ENCODE data around the gene RPL41.

DNA sequence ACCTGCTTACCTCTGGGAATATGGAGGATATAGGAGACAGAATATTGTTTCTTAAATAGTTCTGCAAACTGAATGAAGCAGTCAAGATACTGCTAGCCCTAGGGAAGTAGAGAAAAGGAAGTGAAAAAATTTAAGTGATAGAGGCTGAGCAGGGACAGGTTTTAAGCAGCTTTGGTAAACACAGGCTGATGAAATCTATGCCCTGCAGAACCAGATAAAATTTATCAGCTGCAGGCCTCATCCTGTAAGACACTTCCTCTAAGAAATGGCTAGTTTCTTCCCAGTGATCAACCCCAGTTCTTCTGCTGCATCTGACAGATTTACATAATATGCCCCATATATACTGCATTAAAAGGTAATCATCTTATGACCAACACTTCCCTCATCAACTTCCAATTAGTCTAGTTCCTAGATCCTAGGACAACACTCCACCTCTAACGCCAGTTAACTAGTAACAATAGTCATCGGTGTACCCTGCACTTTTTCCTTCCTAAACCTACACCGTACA lies 10.4 kb downstream of the RPL41 start:
- TF ChIP-seq, protein P1, sequence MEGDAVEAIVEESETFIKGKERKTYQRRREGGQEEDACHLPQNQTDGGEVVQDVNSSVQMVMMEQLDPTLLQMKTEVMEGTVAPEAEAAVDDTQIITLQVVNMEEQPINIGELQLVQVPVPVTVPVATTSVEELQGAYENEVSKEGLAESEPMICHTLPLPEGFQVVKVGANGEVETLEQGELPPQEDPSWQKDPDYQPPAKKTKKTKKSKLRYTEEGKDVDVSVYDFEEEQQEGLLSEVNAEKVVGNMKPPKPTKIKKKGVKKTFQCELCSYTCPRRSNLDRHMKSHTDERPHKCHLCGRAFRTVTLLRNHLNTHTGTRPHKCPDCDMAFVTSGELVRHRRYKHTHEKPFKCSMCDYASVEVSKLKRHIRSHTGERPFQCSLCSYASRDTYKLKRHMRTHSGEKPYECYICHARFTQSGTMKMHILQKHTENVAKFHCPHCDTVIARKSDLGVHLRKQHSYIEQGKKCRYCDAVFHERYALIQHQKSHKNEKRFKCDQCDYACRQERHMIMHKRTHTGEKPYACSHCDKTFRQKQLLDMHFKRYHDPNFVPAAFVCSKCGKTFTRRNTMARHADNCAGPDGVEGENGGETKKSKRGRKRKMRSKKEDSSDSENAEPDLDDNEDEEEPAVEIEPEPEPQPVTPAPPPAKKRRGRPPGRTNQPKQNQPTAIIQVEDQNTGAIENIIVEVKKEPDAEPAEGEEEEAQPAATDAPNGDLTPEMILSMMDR (IDR thresholded peaks at IDR 0.05; ENCODE audit: low read length) = no peak
- TF ChIP-seq EZH2phosphoT487 (IDR thresholded peaks at IDR 0.05; ENCODE audit: low read length) (no peak), EZH2 (optimal IDR thresholded peaks at IDR 0.05; ENCODE audit: low read depth, low read length) (no peak)
